Activated naive CD4-positive, alpha-beta T cell treated with anti-CD3 and anti-CD28 coated beads, Interleukin-2, amount 50 U/mL, for 72 hours (primary cell): Measurements from ENCODE around the gene ADAMTS5. TPM values are rescaled to one million over a fixed set of nuclear protein-coding genes. Genes with fewer than 3 reads are reported as not detected.

Experiments used
- ATAC-seq, 2 donors: fragments of 150-1000 bp; cut with Tn5 transposase; 2 replicates each; pipeline ENCODE4 v1.10.0; 2021; ENCODE audit warnings: mild to moderate bottlenecking in 2 of 2, moderate library complexity in 2 of 2
- DNase-seq, 2 donors: peaks; one replicate each; pipeline ENCODE4 v3.0.0; 2021 to 2022; ENCODE audit warnings: low spot score in 2 of 2
- H3K27ac Mint-ChIP-seq, 2 donors: one replicate each; pipeline ENCODE4 v1.8.0; 2022; ENCODE audit warnings: mild to moderate bottlenecking in 2 of 2, mixed read lengths in 2 of 2
- H3K36me3 Mint-ChIP-seq, 2 donors: one replicate each; pipeline ENCODE4 v1.8.0; 2022; ENCODE audit warnings: mixed read lengths in 2 of 2
- H3K9me3 Mint-ChIP-seq, 2 donors: one replicate each; pipeline ENCODE4 v1.8.0; 2022; ENCODE audit warnings: mixed read lengths in 2 of 2
- total RNA-seq, 2 donors: library from RNA; stranded (reverse); gene quantifications; one replicate each; pipeline ENCODE4 v1.2.3, GENCODE V29; 2022

The ADAMTS5 gene
- total RNA-seq, 2 donors from 2014 or later, result not detected

DNA sequence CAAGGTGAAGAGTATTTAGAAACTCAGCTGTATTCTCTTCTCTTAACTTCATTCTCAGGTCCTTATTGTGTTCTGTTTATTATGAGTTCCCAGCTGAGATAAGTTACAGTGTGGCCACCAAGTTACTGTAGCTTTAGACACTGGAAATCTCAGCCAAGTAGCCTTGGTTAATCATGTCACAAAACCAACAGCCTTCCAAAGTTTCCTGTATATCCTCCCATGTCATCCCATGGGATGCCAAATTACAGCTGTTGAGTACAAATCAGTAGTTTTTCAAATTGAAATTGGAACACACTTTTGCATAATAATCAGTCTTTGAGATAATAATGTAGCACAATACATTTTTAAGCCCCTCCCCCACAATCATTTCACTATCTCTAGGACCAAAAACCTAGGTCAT lies 10.7 kb downstream of the ADAMTS5 start:
- Mint-ChIP-seq H3K27ac (no peak overlapping the region), H3K36me3 (no peaks in the 10 kb centered on the region), H3K9me3 (no peaks in the 10 kb centered on the region)
- ATAC-seq (no peak), DNase-seq (no peak)

DNA sequence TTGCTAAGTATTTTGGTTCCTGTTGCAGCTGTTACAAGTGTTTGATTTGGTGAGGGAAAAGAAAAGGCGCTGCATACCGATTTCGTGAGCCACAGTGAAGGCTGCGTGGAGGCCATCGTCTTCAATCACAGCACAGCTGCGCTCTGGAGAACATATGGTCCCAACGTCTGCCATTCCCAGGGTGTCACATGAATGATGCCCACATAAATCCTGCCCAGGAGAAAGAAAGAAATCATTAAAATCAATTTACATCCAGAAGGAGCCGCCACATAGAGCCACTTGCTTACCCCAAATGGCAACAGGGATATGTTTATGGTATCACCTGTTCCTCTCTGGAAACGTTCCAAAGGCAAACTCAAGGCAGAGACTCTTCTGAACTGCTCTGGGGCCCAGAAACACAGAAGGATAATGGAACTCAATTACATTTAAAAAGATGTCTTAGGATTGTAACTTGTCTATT lies 12.2 kb downstream of the ADAMTS5 start:
- no peaks in the 10 kb centered on the region for H3K36me3 Mint-ChIP-seq
- ATAC-seq, result no peak
- H3K27ac Mint-ChIP-seq, result no peak overlapping the region
- DNase-seq, result no peak
- H3K9me3 Mint-ChIP-seq, result no peaks in the 10 kb centered on the region

DNA sequence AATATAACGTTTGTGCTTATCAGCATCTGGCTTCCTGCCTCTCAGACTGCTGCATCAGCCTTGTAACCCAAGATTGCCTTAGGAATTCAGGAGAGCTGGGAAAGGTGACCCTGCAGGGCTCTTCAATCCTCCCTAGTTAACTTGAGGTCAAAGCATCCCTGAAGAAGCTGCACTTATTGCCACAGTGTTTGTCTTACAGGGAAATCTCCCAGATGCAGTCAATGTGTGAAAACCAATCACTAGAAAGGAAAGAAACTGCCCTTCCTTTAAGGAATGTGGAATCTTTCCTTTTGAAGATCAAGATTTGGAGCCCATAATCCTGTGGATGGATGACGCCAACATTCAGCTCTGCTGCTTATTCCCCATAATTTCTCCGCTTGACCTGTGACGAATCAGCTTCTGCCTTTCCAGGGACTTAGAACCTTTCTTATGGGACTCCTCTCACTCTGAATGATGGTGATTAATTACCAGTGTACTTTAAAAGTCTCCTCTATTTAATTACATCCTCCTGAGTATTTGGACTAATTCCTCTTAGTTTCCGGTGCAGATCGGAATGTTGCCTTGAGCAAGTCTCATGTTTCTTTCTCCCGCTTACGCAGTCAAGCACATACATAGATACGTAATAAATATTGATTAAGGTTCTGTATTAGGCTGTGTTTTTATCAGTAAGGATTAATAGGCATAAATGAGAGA lies 14.4 kb downstream of the ADAMTS5 start:
- Mint-ChIP-seq H3K9me3 (no peaks in the 10 kb centered on the region), H3K27ac (no peak overlapping the region), H3K36me3 (no peaks in the 10 kb centered on the region)
- DNase-seq, result no peak
- no peak for ATAC-seq

DNA sequence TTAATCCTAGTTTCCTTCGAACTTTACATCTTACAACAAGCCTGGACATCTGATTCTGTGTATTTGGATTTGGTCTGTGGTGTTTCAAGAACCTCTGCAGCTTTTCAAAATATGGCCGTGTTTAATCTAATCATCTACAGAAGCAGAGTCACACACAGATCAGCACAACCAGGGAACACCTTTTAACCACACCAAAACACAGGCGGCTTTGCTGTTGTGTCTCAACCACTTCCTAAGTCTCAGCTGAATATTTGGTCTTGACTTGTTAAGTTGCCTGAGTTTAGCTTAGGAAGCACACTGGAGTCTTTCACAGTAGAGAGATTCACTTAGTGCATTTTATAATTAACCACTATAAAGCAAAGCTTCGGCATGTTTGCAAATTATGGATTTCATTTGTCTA lies 17.1 kb downstream of the ADAMTS5 start:
- no peaks in the 10 kb centered on the region for H3K9me3 Mint-ChIP-seq
- H3K36me3 Mint-ChIP-seq, result no peaks in the 10 kb centered on the region
- DNase-seq, result no peak
- H3K27ac Mint-ChIP-seq, result no peak overlapping the region
- no peak for ATAC-seq

DNA sequence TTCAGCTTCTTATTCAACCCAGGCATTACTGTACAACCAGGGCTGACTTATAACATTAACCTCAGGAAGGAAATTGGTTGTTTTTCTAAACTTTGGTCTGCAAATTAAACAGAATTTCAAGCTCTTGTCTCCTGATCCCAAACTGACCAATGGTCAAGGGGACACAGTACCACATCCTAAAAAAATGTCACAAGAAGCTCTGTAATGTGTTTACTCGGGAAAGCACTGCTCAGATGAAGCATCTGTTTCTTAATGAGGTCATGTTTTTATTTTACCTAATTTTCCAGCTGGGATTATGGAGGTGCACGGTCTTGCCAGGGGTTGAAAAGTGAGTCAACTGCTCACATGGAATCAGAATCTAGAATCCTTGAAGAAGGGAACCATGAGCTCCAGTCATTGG lies 18.7 kb downstream of the ADAMTS5 start:
- H3K9me3 Mint-ChIP-seq, result no peaks in the 10 kb centered on the region
- no peak for DNase-seq
- H3K36me3 Mint-ChIP-seq, result no peaks in the 10 kb centered on the region
- H3K27ac Mint-ChIP-seq, result no peak overlapping the region
- no peak for ATAC-seq

DNA sequence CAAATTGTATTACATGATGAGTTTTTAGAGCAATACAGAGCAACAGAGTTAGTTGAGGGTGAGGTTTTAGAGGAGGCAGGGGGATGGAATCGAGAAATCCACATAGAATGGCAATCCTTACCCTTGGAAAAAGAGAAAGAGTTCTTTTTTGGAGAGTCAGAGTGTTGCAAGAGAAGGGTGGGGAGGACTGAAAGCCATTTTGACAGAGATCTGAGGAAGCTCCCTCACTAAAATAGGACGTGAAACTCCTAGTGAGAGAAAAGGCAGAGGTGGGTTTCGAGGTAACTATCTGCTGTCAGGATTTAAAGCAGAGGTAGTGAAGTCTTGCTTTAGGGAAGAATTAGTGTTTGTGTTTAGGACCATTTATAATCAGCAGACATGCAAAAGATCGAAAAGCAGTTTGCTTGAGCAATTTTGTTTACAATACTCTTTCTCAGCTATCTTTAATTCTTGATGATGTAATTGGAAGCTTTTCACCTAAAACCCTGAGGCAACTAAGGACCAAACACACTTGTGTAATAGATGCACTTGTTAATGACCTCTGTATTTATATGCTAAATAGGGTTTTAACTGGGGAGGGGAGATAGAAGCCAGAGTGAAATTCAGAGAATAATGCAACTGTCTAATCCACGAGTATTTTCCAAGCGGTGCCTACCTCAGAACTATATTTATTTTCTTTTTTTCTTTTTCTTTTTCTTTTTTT lies 20.0 kb downstream of the ADAMTS5 start:
- no peaks in the 10 kb centered on the region for H3K9me3 Mint-ChIP-seq
- no peak overlapping the region for H3K27ac Mint-ChIP-seq
- DNase-seq, result no peak

DNA sequence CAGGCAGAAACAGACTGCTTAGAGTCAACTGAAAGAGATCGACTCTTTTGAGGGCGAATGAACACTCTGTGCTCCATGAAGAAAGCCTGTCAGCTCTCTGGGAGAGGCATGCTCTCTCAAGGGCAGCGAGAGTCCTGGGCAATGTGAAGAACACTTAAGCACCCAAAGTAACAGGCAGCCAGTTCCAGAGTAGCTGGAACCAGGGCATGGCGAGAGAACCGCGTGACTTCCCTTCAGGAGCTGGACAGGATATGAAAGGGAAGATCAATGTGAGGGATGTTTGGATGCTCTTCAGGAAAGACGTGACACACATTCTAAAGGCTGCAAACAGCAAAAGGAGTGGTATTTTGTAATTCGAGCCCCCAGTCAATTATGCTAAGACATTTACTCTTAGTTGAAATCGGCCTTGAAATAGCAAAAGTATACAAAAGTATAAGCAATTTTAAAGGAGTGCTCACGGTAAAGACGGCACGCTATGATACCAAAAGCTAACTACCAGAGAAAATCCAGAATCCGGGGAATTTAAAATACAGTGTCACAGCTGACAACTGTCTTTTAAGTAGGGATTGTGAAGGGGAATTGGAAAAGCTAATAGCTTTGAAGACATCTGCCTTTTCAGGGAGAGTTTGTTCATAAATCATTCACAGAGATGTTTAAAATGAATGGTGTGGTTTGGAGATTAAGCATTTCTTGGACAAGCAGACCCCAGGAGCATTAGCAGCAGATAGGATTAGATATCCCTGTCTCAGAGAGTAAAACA lies 20.8 kb downstream of the ADAMTS5 start:
- no peak for ATAC-seq
- H3K27ac Mint-ChIP-seq, result no peak overlapping the region
- no peaks in the 10 kb centered on the region for H3K36me3 Mint-ChIP-seq
- DNase-seq, result no peak
- H3K9me3 Mint-ChIP-seq, result no peaks in the 10 kb centered on the region

More for the DNA sequence above, 20.0 kb downstream of the ADAMTS5 start:
- no peak for ATAC-seq
- H3K36me3 Mint-ChIP-seq, result no peaks in the 10 kb centered on the region

DNA sequence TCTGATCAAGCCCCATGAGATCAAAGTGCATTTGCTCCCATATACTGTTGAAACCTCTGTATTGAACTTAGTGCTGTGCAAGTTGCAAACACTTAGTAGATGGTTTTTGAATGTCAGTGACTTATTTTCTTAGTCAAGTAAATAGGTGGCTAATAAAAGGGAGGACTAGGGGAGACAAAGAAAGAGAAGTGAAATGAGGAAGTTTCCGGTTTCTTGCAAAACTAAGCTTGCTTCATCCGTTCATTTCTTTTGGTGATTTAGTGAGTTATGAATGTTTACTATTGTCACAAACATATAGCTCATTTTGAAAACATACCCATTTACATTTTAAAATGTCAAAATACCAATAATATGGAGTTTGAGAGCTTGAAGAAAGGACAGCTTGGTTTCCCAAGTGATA lies 23.0 kb downstream of the ADAMTS5 start:
- H3K9me3 Mint-ChIP-seq, result no peaks in the 10 kb centered on the region
- no peaks in the 10 kb centered on the region for H3K36me3 Mint-ChIP-seq
- no peak overlapping the region for H3K27ac Mint-ChIP-seq
- ATAC-seq (no peak), DNase-seq (no peak)

DNA sequence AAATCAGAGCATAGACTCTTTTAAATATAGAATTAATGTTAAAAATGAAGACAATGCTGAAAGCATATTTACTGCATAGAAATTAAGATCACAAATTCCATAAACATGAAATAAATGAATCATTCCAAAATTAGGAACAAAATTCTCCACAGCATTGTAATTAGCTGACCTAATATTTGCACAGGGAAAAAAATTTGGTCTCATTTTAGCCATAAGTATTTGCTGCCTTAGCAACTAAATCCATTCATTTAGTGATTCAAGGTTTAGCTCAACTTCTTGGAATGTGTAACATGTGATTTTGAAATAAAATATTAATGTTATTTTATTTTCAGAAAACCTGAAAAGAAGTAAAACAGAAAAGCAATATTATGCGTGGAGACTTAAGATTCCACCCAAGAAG lies 25.5 kb downstream of the ADAMTS5 start:
- Mint-ChIP-seq H3K27ac (no peak overlapping the region), H3K9me3 (no peaks in the 10 kb centered on the region), H3K36me3 (no peaks in the 10 kb centered on the region)
- DNase-seq (no peak), ATAC-seq (no peak)

DNA sequence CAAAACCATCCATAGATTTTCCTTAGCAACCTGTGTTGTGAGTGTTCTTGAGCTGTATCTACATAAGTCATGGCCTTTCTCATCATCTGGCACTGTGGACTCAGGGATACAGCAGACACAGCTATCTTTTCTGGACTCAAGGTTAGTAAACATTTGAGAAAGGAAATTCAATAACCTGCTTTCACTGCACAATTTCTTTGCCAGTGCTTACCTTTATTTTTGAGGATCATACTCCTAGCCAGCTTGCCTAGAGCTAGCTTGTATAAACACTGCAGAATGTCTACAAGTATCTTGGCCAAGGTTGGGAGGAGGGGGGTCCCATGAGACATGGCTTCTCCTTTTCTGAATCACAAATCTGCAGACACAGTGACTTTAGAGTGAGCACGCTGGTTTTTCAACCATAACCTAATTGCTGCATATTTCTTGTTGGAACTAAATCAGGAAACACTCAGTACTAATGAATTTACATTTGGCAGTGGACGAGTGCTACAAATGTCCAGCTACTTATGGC lies 27.2 kb downstream of the ADAMTS5 start:
- Mint-ChIP-seq H3K36me3 (no peaks in the 10 kb centered on the region), H3K27ac (no peak overlapping the region), H3K9me3 (no peaks in the 10 kb centered on the region)
- ATAC-seq, result no peak
- no peak for DNase-seq

GRCh38 chr21:26936641-26937040 lies 30.2 kb downstream of the ADAMTS5 start:
- ATAC-seq (no peak), DNase-seq (no peak)
- Mint-ChIP-seq H3K36me3 (no peaks in the 10 kb centered on the region), H3K27ac (no peak overlapping the region), H3K9me3 (no peaks in the 10 kb centered on the region)

DNA sequence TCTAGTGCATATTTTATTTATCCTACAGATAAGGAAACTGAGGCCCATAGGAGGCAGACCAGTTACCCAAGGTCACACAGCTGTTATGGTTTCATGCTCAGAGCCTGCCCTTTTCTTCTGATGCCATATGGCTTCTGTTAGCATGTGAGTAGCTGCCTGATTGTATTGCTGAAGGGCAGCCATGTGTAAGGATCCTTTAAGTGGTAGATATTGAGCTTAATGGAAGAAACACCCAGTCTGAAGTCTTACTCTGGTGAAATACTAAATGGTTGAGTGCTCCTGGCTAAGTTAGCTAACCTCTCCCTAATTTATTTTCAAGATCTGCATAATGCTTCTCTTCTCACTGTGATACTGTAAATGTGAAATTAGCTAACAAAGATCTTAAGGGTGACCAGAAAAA lies 30.9 kb downstream of the ADAMTS5 start:
- Mint-ChIP-seq H3K36me3 (no peaks in the 10 kb centered on the region), H3K9me3 (no peaks in the 10 kb centered on the region), H3K27ac (no peak overlapping the region)
- DNase-seq (no peak), ATAC-seq (no peak)

GRCh38 chr21:26934383-26934782 lies 32.5 kb downstream of the ADAMTS5 start:
- no peak overlapping the region for H3K27ac Mint-ChIP-seq
- H3K9me3 Mint-ChIP-seq, result no peaks in the 10 kb centered on the region
- DNase-seq (no peak), ATAC-seq (no peak)
- no peaks in the 10 kb centered on the region for H3K36me3 Mint-ChIP-seq

GRCh38 chr21:26933448-26933847 lies 33.4 kb downstream of the ADAMTS5 start:
- no peak for DNase-seq
- Mint-ChIP-seq H3K36me3 (no peaks in the 10 kb centered on the region), H3K9me3 (no peaks in the 10 kb centered on the region), H3K27ac (no peak overlapping the region)
- no peak for ATAC-seq

DNA sequence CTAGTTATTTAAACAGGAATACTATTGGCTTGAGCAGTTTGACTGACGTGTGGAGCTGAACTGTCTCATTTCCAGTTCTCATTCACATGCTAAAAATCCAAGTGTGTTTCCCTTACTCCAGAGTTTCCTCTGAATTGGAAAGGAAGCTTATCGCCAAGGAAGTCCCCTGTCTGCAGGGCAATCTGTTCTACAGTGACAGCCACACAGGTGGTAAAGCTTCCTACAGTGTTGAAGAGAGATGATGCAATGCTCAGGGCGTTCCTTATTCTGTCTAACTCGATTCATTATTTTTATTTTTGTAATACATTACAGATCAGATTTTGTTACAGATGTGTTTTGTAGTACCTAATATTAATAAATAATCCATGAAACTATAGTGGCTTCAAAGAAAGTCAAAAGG lies 41.3 kb downstream of the ADAMTS5 start:
- H3K27ac Mint-ChIP-seq, result no peak overlapping the region
- no peaks in the 10 kb centered on the region for H3K36me3 Mint-ChIP-seq
- ATAC-seq (no peak), DNase-seq (no peak)
- H3K9me3 Mint-ChIP-seq, result no peaks in the 10 kb centered on the region

DNA sequence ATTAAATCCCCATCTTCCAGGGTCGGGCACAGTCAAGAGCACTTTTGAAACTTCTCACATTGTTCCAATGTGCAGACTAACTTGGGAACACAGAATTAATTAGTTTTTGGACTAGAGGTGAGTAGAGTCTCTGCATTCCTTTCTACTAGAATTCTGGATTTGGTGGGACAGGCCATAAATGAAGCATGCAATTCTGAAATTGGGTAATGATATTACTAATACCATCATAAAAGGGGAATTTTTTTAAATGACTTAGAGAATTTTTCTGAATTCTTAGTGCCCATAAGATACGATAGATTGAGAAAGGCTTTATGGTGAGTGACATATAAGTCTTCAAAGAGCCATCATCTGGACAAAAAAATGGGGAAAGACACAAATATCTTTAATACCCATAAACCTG lies 41.8 kb downstream of the ADAMTS5 start:
- Mint-ChIP-seq H3K36me3 (no peaks in the 10 kb centered on the region), H3K27ac (no peak overlapping the region), H3K9me3 (no peaks in the 10 kb centered on the region)
- DNase-seq, result no peak
- no peak for ATAC-seq

DNA sequence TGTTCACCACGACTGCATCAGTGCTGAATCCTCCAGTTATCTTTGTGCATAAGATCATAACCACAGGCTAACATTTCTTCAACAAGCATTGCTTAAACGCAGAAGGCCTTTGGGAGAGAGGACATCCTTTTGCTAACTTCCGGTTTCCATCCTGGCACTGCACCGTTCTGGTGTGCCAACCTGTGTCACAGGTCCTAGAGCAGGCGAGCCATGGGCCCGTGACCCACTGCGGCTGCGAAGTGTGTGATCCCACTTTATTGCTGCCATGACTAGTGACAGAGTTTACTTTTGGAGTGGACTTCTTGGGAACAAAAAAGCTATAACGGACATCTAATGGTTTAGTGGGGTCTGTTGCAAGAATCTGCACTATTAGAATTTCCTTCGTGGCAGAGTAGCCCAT lies 42.9 kb downstream of the ADAMTS5 start:
- Mint-ChIP-seq H3K27ac (no peak overlapping the region), H3K36me3 (no peaks in the 10 kb centered on the region), H3K9me3 (no peaks in the 10 kb centered on the region)
- no peak for DNase-seq
- no peak for ATAC-seq
